HG02759 (cell line): ENCODE results near the gene AAK1.
"Not testable (repeated sequence)": the region's sequence is repeated elsewhere in the genome, so short reads cannot be mapped to it uniquely, and the experiment has no call there.

Source experiments
- ATAC-seq: cut with Tn5 transposase; IDR thresholded peaks from one replicate; pipeline ENCODE4 v1.9.1; 2021; ENCODE audit warnings: mild to moderate bottlenecking, moderate library complexity; ENCODE audit not compliant: unreplicated experiment

Gene AAK1

DNA sequence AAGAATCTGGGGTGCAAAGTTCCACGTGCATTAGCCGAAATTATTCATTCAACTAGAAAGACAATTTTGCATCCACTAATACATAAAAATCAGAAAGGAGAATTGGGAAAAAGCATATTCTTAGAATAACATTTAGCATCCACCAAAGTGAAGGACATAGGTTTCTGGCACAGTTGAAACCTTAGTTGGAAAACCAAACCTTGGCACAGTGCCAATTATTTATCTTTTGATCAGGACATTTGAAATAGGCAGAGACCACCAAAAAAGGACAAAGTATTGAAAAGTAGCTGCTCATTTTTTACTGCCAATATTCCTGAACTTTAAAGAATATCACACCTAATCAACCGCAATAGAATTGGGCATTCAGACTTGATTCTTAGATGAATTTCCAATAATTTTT is 180.8 kb downstream of the AAK1 start:
- no peak for ATAC-seq

DNA sequence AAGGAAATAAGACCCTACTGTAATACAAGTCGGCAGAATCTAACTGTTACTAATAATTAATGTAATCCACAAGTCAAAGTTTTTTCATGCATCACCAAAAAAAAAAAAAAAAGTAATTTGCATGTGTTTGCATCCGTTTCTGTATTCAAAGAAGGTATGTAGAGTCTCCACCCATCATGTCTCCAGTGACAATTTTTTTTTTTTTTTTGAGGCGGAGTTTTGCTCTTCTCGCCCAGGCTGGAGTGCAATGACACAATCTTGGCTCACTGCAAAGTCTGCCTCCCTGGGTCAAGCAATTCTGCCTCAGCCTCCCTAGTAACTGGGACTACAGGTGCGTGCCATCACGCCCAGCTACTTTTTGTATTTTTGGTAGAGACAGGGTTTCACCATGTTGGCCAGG is 182.1 kb downstream of the AAK1 start:
- no peak for ATAC-seq

DNA sequence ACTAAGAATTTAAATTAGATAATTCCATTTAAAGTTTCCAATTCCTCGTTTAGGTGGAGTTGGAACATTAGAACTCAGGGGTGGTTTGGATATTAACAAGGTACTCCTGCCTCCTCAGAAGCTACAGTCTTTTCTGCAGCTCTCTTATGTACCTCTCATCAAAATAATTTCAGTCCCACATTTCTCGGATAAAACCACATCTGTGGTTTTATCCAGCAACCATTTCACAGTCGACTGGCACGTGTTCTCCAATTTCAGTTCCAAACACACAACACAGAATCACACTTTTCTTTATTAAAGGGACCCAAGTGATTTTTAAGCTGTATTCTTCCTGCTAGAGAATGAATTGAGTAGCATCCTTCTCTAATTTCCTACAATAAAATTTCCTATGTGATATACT is 183.6 kb downstream of the AAK1 start:
- no peak for ATAC-seq

DNA sequence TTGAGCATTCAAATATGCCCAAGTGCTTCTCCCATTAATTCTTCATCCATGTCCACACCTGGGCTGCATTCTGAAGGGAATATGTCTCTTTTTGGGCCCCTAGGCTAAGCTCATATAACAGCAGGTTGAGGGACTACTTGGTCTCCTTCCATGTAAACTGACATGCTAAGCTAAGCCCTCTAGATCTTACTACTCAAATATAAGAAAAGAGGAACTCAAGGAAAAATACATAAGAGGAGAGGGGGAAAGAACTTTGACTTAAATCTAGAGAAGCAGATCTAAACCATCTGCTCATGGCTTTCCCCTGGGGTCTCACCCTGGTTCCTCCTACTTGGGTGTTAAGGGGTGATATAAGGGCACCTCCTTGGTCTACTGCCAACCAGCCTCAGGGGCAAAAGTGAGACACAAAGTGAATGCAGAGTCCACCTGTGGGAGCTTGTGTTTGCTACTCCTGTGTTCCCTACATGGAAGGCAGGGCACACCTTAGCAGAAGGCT is 186.5 kb downstream of the AAK1 start:
- ATAC-seq: no peak

DNA sequence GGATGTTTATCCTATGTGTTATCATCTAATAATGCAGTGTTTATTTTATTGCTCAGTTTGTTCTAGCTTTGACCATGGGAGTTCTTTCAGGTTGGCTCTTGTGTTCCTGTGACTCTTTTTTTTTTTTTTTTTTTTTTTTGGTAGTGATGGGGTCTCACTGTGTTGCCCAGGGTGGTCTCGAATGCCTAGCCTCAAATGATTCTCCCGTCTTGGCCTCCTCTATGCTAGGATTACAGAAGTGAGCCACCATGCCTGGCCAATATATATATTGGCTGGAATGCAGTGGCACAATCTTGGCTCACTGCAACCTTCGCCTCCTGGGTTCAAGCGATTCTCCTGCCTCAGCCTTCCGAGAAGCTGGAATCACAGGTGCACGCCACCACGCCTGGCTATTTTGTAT is 187.4 kb downstream of the AAK1 start:
- no peak for ATAC-seq

DNA sequence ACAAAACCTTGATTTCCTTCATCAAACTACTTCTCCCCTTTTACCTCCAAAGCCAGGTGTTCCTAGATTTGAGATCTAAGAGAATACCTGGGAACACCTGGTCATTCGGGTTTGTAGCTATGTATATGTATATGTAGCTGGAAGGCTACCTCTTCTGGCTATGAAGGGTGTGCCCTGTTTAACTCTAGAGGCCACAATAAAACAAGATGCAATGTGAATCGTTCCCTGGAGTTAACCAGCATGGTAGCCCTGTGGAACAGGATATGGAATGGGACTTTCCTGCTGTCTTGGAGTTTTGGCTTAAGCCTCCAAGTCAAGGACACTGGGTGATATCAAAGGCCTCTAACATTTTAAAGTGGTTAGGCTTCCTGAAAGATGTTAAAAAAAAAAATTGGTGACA is 188.6 kb downstream of the AAK1 start:
- no peak for ATAC-seq

DNA sequence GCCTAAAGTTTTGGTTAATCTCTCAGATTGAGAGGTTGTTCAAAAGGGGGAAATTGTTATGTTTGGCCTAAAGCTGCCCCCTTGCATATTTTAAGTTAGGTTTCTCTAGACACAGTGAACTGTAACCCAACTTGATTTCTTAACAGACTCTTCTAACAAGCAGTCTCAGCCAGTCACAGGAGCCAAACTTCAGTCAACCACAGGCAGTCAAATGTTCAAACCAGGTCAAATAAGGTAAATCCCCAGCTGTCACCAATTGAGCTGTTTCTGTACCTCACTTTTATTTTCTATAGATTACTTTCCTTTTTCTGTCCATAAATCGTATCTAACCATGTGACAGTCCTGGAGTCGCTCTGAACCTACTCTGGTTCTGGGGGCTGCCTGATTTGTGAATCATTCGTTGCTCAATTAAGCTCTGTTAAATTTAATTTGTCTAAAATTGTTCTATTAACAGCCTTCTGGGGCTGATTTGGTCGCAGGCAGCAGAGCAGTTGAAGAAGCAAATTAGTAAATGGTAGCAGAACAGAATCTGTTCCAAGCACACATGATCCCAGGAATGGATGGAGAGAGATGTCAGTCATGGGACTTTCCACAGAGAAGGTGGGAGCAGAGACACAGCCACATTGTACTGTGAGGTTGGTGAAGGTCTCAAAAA is 189.9 kb downstream of the AAK1 start:
- peak; percentile 93 for ATAC-seq

DNA sequence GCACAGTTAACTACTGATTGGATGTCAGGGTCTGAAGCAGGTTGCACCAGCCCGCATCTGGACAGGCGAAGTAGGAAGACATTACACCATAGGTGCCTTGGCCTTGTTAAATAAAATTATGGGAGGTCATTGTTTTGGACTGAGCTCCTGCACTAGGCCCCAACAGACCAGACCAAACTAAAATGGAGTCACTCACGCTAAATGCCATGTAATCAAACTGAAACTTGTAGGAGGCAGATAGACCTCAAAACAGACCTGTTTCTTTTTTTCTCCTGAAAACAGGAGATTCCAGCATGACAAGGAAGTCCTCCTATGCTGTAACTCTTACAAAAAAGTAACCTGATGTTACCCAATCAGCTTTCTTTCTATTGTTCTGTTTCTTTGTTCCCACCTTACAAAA is 190.9 kb downstream of the AAK1 start:
- no peak for ATAC-seq

DNA sequence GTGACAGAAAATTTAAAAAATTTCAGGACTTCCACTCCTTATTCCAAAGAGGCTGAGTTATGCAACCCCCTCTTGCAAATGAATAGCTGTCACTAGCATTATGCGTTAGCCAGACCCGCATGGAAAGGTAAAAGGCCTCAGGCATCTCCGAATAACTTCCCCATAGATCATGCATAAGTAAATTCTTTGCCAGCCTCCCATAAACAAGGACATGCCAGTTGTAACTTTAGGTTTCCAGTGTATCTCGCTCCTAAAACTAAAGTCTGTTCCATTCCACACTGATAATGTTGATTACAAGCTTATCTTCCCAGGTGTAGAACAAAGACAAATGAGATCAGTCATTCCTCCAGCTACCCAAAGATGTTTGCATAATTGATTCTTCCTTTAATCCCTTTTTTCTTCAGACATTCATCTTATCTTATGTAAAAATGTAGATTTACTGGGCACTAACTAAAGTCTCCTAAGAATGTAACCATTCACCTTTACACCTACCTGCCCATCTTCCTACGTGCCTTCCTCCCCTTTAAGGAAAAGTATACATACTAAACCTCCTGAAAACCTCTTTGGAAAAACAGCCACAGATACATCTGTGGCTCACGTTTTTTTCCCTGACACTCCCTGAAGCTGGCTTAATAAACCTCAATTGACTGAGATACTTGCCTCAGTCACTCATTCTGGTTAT is 192.7 kb downstream of the AAK1 start:
- ATAC-seq: no peak

DNA sequence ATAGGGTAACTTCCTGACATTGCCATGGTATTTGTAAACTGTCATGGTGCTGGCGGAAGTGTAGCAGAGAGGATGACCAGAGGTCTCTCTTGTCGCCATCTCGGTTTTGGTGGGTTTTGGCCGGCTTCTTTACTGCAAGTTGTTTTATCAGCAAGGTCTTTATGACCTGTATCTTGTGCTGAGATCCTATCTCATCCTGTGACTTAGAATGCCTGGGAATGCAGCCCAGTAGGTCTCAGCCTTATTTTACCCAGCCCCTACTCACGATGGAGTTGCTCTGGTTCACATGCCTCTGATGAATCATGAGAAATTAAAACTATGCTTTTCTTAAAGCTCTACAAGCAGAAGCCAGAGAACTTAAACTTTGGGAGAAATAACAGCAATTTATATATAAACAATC is 193.6 kb downstream of the AAK1 start:
- ATAC-seq: no peak

DNA sequence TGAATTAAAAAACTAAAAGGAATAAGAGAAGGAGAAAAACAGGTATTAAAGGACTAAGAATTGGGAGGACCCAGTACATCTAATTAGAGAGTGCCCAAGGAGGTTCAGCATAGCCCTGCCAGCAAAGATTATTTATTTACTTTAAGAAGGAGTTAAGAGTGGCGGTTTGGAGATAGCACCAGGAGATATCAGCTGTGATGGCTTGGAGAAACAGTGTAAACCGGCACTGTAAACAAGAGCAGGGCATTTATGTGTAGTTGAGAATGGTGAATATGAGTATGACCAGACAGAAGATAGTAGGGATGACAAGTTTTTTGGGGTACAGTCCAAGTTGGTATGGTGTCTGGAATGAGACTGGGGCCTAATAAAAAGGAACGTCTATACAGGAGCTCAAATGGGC is 199.9 kb downstream of the AAK1 start:
- not testable (repeated sequence) for ATAC-seq

DNA sequence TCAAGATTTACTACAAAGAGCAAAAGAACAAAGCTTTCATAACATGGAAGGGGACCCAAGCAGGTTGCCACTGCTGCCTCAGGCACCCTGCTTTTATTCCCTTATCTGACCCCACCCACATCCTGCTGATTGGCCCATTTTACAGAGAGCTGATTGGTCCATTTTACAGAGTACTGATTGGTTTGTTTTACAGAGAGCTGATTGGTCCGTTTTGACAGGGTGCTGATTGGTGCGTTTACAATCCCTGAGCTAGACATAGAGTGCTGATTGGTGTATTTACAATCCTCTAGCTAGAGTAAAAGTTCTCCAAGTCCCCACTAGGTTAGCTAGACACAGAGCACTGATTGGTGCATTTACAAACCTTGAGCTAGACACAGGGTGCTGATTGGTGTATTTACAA is 204.0 kb downstream of the AAK1 start:
- ATAC-seq: not testable (repeated sequence)

DNA sequence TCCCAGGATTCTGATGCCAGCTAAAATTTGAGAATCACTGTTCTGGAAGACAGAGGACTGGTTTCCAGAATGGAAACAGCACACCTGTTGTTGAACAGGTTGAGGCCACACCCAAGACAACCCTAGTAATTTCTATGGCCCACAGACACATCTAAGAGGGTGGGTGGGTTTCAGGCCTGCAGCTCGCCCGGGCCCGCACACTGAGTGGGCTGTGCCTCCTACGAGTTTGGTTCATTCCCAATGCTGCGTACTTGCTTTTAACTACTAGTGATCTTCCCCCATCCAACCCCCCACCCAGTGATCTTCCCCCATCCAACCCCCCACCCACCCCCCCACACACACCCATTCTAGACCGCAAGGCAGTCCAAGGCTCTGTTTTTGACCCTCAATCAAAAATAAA is 205.0 kb downstream of the AAK1 start:
- ATAC-seq: no peak

DNA sequence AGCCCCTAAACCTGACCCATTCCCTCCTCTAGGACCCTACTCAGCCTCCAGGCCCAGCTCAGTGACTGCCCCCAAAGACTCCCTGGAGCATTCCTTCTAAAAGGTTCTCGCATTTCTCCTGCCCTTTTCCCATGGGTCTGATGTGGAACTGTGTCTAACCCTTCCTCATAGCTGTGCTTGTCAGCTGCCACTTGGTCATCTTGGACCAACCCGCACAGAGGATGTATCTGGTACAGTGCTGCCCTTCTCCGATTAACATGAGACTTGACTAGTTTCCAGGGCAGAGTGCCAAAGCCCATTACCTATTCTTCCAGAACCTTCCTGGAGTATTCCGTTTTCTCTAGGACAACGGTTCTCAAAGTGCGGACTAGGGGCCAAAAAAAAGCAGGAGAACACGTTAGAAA is 205.8 kb downstream of the AAK1 start:
- ATAC-seq: no peak

DNA sequence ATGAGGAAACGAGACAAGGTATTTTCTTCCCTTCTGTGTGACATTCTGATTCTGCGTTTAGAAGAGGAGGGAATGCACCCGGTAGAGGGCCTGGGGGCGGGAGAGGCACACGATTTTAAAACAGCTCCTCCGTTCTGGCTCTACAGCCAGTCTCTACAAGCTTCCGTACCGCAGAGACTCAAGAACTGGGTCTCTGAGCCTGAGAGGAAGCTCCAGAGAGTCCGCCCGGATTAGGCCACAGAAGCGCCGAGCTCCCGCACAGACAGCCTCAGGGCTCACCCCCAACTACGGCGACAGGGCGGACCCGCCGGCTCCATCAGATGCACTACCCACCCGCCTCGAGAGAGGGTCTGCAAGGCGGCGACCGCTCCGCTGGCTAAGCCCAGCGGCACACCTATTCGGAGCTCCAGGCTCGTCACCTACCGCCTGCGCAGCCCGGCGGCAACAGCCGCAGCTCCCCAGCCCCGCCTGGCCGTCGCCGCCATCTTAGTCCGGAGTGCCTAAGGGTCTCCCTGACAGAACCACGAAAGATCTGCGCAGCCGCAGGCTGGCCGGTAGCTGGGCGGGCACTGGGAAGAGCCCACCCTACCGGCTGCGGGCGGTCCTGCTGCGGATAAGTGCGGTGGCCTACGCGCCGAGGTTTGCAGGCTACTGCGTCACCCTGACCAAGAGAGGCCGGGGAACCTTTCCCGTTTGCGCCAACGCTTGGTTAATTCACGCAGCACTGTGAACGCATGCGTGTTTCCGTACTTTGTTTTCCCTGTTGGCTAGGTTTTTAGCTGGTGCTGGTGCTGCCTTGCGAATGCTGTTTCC is 206.4 kb downstream of the AAK1 start, which contains the start of gene NFU1:
Gene NFU1, minus strand, starts transcription at position 498 of the 813 bp plus-strand sequence. Its CDS starts 13 bp downstream, at position 485.
- ATAC-seq: peak; percentile 97

DNA sequence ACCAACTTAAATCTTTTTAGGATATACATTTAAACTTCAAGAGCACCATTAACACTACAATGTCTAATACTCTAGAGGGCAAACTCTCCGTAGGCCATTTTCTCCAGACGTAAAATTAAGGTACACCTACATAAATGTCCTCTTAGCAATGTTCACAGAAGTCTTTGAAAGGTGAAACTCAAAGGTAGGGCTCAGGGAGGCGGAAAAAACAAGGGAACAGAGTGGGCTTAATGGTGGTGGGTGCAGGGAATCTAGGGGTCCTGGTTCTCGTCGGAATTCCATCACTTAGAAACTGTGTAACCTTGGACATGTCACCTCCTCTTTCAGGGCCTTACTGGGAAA is 207.0 kb downstream of the AAK1 start:
- ATAC-seq: no peak

DNA sequence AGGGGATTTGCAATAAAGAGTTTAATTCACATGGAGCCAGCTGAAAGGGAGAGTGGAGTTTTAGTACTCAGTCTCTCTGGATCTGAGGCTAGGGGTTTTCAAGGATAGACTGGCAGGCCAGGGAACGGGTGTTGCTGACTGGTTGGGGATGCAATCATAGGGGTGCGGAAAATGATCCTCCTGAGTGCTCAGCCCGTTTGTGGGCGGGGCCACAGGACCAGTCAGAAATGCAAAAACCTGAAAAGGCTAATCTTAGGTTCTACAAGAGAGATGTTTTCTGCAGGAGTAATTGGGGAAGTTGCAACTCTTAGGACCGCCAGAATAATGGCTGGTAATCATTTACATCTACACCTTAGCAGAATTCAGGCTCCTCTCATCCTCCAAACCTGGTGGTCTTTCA is 208.8 kb downstream of the AAK1 start:
- no peak for ATAC-seq

DNA sequence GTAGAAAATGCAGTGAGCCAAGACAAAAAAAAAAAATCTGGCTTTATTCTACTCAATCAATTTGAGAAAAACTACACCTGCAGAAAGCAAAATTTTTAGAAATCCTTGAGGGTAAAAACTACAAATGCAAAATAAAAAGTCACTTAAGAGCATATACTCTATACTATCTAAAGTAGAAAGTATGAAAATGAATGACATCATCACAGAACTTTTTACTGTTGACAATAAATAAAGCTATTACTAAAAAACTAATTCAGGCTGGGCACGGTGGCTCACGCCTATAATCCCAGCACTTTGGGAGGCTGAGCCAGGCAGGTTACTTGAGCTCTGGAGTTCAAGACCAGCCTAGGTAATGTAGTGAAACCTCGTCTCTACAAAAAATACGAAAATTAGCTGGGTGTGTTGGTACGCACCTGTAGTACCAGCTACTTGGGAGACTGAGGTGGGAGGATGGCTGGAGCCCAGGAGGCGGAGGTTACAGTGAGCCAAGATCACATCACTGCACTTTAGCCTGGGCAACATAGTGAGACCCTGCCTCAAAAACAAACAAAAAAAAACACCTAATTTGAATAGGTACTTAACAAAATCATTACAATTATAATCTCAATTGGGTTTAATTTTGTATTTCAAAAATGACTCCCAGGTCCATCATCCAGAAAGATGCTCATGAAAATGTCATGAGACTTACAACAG is 213.9 kb downstream of the AAK1 start:
- ATAC-seq: no peak

DNA sequence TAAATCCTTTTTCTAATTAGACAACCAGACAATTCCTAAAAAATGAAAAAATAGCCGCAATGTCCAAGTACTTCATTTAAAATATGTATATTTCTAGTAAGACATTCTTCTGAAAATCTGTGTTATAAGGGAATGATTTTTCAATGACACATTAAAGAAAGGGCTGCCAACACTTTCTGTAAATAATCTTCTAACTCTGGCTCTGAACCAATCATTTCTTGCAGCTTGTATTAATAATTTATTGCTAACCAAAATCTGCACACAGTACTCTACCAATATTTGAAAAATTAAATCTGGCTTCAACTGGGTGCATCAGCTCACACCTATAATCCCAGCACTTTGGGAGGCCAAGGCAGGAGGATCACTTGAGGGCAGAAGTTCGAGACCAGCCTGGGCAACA is 214.6 kb downstream of the AAK1 start:
- ATAC-seq: no peak

DNA sequence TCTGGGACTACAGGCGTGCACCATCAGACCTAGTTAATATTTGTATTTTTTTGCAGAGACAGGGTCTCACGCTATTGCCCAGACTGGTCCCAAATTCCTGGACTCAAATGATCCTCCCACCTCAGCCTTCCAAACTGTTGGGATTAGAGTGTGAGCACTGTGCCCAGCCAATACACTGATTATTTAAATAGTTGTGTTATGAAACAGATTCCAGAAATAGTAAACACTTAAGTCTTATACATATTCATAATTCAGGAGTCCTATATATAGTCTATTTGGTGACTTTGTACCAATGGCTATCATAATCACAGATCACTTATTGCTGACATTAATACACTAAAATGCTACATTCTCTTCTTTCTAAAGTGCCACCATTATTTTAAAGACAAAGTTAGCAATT is 219.1 kb downstream of the AAK1 start:
- no peak for ATAC-seq

DNA sequence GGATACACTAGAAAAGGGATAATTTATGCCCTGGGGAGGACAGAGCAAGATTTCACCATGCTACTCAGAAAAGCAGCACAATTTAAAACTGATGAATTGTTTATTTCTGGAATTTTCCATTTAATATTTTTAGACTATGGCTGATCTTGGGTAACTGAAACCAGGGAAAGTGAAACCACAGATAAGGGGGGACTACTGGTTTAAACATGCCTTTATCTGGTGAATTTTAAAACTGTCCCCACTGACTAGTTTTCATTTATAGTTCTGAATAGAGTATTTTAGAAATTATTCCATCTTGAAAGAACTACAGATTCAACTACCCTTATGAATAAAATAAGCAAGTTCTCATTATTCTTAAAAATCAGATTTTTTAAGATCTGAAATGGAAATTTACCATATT is 221.3 kb downstream of the AAK1 start:
- no peak for ATAC-seq
